ENCODE results near the gene CNOT3. TPM values are rescaled to one million over a fixed set of nuclear protein-coding genes. Genes with fewer than 3 reads are reported as not detected.

CNOT3 gene
- total and polyA plus RNA-seq, 2 donors (not counting 3 experiments of a cell fraction or from before 2014, with no cell fraction given) = 20.4 to 74.7 TPM

- intact Hi-C loops (cut with micrococcal nuclease) (loop anchor here (5.0 kb wide), 2 partner anchors 42 to 297 kb away; partner anchors contain the start of gene RPS9), dilution Hi-C loops (cut with MboI; ENCODE audit: extremely low pct_ligation_motif_present, low sequenced_read_pairs) (no loop called here)
- H3K9me1 ChIP-seq (replicated peaks; ENCODE audit: control insufficient read depth, extremely low read depth, insufficient read depth, low read length) = no peaks in the 10 kb centered on the region
- ChIA-PET POLR2A (interaction anchor here (1.6 kb wide), 1 partner anchor 29 kb away, joined by 4 read pairs; the partner anchor contains the start of gene MBOAT7), CTCF (interaction anchor here (0.8 to 1.8 kb wide), 9 partner anchors 10 to 1474 kb away, joined by 3 to 8 read pairs (median 4); partner anchors contain the start of genes CNOT3, MBOAT7, TMC4 and TSEN34)
- H3K9me3 ChIP-seq (replicated peaks; ENCODE audit: control insufficient read depth, insufficient read depth, low read length) = no peaks in the 10 kb centered on the region
- H3K27ac ChIP-seq (ENCODE audit: insufficient read depth, low read depth, low read length) = peak overlapping the region; percentile 71
- H3K36me3 ChIP-seq (ENCODE audit: control insufficient read depth in 2 of 2, extremely low read depth in 1 of 2, insufficient read depth in 2 of 2, low read length in 2 of 2) = peaks cover 4 to 17% of the 10 kb centered on the region in 2 experiments
- H3K27me3 ChIP-seq (ENCODE audit: control insufficient read depth in 2 of 2, insufficient read depth in 2 of 2, low read length in 2 of 2) = peaks cover 0 to 8% of the 10 kb centered on the region in 2 experiments
- peaks cover 18% of the 10 kb centered on the region for H3K4me1 ChIP-seq (ENCODE audit: control insufficient read depth, extremely low read depth, insufficient read depth, low read length)
- DNase-seq (ENCODE audit: low read depth, low spot score) (peak; percentile 26), FAIRE-seq (no peak)
- peak overlapping the region; percentile 39 to 56 (median 54) for H3K4me3 ChIP-seq (replicated peaks in 1 of 3; ENCODE audit: insufficient read depth in 1 of 3, low read depth in 1 of 3, low read length in 3 of 3)
- H2AFZ ChIP-seq (ENCODE audit: low read depth, low read length) = peak overlapping the region; percentile 73
- H4K20me1 ChIP-seq (replicated peaks; ENCODE audit: control insufficient read depth, extremely low read depth, insufficient read depth, low read length) = no peaks in the 10 kb centered on the region
- TF ChIP-seq POLR2A (IDR thresholded peaks at IDR 0.05; ENCODE audit: low read depth, low read length) = no peak
- no peak for TF ChIP-seq FOS (IDR thresholded peaks at IDR 0.05; ENCODE audit: borderline replicate concordance, insufficient read depth, low read length)
- no peak for TF ChIP-seq MAX (IDR thresholded peaks at IDR 0.05; ENCODE audit: insufficient read depth, insufficient read length)
- TF ChIP-seq CTCF (IDR thresholded peaks at IDR 0.05; ENCODE audit: extremely low read depth in 1 of 2, insufficient read depth in 1 of 2, low read depth in 1 of 2, low read length in 2 of 2) = no peak
- TF ChIP-seq POLR2AphosphoS5 (IDR thresholded peaks at IDR 0.05; ENCODE audit: insufficient read depth, low read depth, low read length) = no peak
- TF ChIP-seq MYC (IDR thresholded peaks at IDR 0.05; ENCODE audit: low read depth, low read length) = no peak
- no peak for TF ChIP-seq JUN (IDR thresholded peaks at IDR 0.05; ENCODE audit: borderline replicate concordance, insufficient read depth, insufficient read length, low read depth)
- TF ChIP-seq GATA2 (IDR thresholded peaks at IDR 0.05; ENCODE audit: insufficient read depth, insufficient read length, low read depth, low read length) = no peak
- peak overlapping the region; percentile 81 for H3K9ac ChIP-seq (replicated peaks; ENCODE audit: extremely low read depth, insufficient read depth, low read length)
- H3K4me2 ChIP-seq (ENCODE audit: insufficient read depth, low read length) = peak overlapping the region; percentile 67
- peaks cover 4% of the 10 kb centered on the region for H3K79me2 ChIP-seq (ENCODE audit: control insufficient read depth, insufficient read depth, low read length)
- TSS peak; percentile 76 for BruUV-seq (replicated peaks)
Measured at GRCh38 chr19:54160182-54160811, 22.7 kb downstream of the CNOT3 start.

All from endothelial cell of umbilical vein (primary cell).